ENCODE measurements around the gene FRMD4B.

Gene FRMD4B

DNA sequence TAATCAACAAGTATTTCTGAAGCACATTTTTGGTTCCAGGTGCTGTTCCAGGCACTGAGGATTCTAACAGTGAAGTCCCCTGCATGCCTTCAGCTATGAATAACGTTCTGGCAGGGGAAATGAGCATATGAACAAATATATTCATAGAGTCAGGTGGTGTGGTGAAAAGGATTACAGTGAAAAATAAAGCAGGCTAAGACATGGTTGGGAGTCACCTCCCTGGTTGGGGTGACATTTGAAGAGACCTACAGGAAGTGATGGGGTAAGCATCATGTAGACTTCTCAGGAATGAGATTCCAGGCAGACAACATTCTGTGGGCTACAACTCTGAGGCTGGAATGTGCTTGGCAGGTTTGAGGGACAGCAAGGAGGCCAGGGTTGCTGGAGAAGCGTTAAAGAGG, 15.0 kb downstream of the FRMD4B start:
- H3K4me3 ChIP-seq (ENCODE audit: control insufficient read depth, low read depth, low read length), result no peak overlapping the region
- DNase-seq (ENCODE audit: low read depth), result no peak
- TF ChIP-seq, protein P1, sequence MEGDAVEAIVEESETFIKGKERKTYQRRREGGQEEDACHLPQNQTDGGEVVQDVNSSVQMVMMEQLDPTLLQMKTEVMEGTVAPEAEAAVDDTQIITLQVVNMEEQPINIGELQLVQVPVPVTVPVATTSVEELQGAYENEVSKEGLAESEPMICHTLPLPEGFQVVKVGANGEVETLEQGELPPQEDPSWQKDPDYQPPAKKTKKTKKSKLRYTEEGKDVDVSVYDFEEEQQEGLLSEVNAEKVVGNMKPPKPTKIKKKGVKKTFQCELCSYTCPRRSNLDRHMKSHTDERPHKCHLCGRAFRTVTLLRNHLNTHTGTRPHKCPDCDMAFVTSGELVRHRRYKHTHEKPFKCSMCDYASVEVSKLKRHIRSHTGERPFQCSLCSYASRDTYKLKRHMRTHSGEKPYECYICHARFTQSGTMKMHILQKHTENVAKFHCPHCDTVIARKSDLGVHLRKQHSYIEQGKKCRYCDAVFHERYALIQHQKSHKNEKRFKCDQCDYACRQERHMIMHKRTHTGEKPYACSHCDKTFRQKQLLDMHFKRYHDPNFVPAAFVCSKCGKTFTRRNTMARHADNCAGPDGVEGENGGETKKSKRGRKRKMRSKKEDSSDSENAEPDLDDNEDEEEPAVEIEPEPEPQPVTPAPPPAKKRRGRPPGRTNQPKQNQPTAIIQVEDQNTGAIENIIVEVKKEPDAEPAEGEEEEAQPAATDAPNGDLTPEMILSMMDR (IDR thresholded peaks at IDR 0.05; ENCODE audit: control insufficient read depth, insufficient read depth, low read depth, low read length, missing control alignments), result no peak

DNA sequence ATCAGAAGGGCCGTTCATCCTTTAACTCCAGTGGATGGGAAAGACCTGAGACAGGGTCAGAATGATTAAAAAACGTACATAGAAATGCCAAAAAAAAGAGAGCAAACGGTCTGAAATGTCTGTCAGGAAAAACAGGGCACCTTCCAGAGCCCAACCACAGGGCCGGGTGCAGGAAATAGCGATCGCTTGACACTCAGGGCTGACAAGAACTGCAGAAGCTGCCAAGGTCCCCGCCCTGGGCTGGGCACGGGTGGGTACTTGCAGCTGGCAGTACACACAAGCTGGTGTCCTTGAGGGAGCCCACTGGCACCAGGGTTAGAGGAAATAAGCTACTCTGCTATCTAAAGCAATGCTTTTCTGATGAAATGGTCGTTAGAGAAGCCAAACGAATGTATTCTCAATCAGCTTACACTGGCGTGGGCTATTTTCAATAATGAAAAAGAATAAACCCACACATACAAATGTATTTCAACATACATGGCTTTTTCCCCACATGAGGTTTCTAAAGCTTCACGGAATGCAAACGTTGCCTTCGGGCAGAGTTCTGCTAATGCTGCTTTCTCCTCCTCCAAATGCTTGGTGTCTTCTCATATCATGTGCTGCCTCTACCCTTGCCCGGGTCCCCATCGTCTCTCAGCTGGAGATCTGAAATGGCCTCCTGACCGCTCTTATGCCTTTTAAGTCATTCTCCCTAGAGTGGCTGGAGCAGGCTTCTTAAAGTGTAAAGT, 15.6 kb downstream of the FRMD4B start:
- no peak for DNase-seq (ENCODE audit: low read depth)
- TF ChIP-seq, protein P1 (IDR thresholded peaks at IDR 0.05; ENCODE audit: control insufficient read depth, insufficient read depth, low read depth, low read length, missing control alignments), result no peak
- peak overlapping the region; percentile 15 for H3K4me3 ChIP-seq (ENCODE audit: control insufficient read depth, low read depth, low read length)

DNA sequence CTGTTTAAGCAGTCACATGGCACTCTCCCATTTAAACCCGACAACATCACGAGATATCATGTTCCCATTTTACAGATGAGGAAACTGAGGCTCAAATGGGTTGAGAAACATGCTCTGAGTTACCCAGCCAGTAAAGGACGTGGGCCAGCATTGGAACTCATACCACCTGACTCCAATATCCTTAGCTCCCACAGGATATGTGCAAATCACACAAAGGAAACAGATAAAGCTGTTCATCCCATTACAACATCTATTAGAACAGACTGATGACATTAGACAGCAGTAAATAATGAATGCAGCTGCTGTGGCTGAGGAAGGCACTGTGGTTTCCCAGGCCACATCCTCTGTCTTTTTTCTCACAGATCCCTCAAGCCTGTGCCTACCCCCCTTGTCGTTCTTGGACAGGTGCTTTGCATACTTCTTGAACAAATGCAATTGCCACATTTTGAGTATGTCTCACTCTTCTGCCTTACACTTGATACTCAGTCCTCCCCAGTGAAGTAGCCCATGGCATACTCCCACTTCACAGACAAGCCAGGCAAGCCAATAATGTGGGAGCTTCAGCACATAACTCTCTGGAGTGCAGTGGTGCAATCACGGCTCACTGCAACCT, 17.7 kb downstream of the FRMD4B start:
- no peak overlapping the region for H3K4me3 ChIP-seq (ENCODE audit: control insufficient read depth, low read depth, low read length)
- TF ChIP-seq, protein P1 (IDR thresholded peaks at IDR 0.05; ENCODE audit: control insufficient read depth, insufficient read depth, low read depth, low read length, missing control alignments), result no peak
- no peak for DNase-seq (ENCODE audit: low read depth)

- TF ChIP-seq, protein P1 (IDR thresholded peaks at IDR 0.05; ENCODE audit: control insufficient read depth, insufficient read depth, low read depth, low read length, missing control alignments), result no peak
- no peak for DNase-seq (ENCODE audit: low read depth)
- no peak overlapping the region for H3K4me3 ChIP-seq (ENCODE audit: control insufficient read depth, low read depth, low read length)
Measured at GRCh38 chr3:69367586-69367985, 18.3 kb downstream of the FRMD4B start.

DNA sequence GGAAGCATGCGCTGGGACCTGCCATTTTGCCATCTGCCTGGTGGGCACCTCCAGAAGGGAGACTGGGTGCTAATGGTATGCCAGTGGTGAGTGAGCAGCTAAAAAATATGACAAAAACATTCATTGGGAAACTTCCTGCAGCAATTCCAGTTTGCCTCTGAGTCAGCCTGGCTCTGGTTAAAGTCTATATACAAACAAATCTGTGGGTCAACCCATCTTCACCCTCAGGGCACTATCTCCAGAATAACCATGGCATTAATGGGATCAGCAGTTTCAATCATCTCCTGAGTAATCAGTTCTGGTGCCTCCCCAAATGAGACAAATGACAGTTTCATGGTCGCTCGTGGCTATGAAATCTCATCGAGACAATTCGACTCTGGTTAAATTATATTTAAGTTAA, 21.5 kb downstream of the FRMD4B start:
- TF ChIP-seq, protein P1 (IDR thresholded peaks at IDR 0.05; ENCODE audit: control insufficient read depth, insufficient read depth, low read depth, low read length, missing control alignments), result no peak
- DNase-seq (ENCODE audit: low read depth), result no peak
- H3K4me3 ChIP-seq (ENCODE audit: control insufficient read depth, low read depth, low read length), result no peak overlapping the region

- no peak overlapping the region for H3K4me3 ChIP-seq (ENCODE audit: control insufficient read depth, low read depth, low read length)
- TF ChIP-seq, protein P1 (IDR thresholded peaks at IDR 0.05; ENCODE audit: control insufficient read depth, insufficient read depth, low read depth, low read length, missing control alignments), result no peak
Measured at GRCh38 chr3:69360690-69361089, 25.2 kb downstream of the FRMD4B start.

More at GRCh38 chr3:69360690-69361089, 25.2 kb downstream of the FRMD4B start:
- no peak for DNase-seq (ENCODE audit: low read depth)
